WTC11 (cell line): ENCODE results near the gene RPL35A.

Experiments
- CBFB ChIP-seq: sonication (generic); formaldehyde crosslinking; IDR thresholded peaks from 2 replicates; pipeline ENCODE4 v1.8.1; 2022; ENCODE audit warnings: mild to moderate bottlenecking, low read depth, missing genetic modification reagents
- ESRRA ChIP-seq: sonication (generic); formaldehyde crosslinking; IDR thresholded peaks from 2 replicates; pipeline ENCODE4 v1.8.1; 2022; ENCODE audit warnings: mild to moderate bottlenecking, missing genetic modification reagents, borderline replicate concordance
- JUN ChIP-seq: sonication (generic); formaldehyde crosslinking; IDR thresholded peaks from 2 replicates; pipeline ENCODE4 v1.8.0; 2023; ENCODE audit warnings: mild to moderate bottlenecking, missing genetic modification reagents
- MXD4 ChIP-seq: fragments of 250-450 bp; sonication (Bioruptor Pico); IDR thresholded peaks from 2 replicates; pipeline ENCODE4 v1.8.0; 2021; ENCODE audit warnings: mild to moderate bottlenecking, moderate library complexity, borderline replicate concordance
- MYBL2 ChIP-seq: sonication (generic); formaldehyde crosslinking; IDR thresholded peaks from 2 replicates; pipeline ENCODE4 v1.8.1; 2023; ENCODE audit warnings: mild to moderate bottlenecking, moderate library complexity, missing genetic modification reagents
- NR2C2 ChIP-seq: sonication (generic); formaldehyde crosslinking; IDR thresholded peaks from 2 replicates; pipeline ENCODE4 v1.8.0; 2022; ENCODE audit warnings: mild to moderate bottlenecking, missing genetic modification reagents
- SOX15 ChIP-seq: fragments of 250-450 bp; sonication (Bioruptor Pico); IDR thresholded peaks from 2 replicates; pipeline ENCODE4 v1.9.0; 2021; ENCODE audit warnings: mild to moderate bottlenecking
- SP1 ChIP-seq: sonication (generic); formaldehyde crosslinking; conservative IDR thresholded peaks from 2 replicates; pipeline ENCODE4 v1.8.1; 2022; ENCODE audit warnings: missing genetic modification reagents
- STAT6 ChIP-seq: sonication (generic); formaldehyde crosslinking; conservative IDR thresholded peaks from 2 replicates; pipeline ENCODE4 v1.8.1; 2023; ENCODE audit warnings: mild to moderate bottlenecking, low read depth, missing genetic modification reagents, moderate library complexity
- TF ChIP-seq, protein P1 (sequence below): fragments of 200-600 bp; IDR thresholded peaks from 2 replicates; pipeline ENCODE4 v1.8.0; 2022; ENCODE audit warnings: antibody characterized with exemption
- TF ChIP-seq, protein P2 (sequence below): sonication (generic); formaldehyde crosslinking; IDR thresholded peaks from 2 replicates; pipeline ENCODE4 v1.8.1; 2022; ENCODE audit warnings: low read depth, mild to moderate bottlenecking, moderate library complexity, missing genetic modification reagents, borderline replicate concordance

GRCh38 chr3:197957790-197958133, 7.8 kb downstream of the RPL35A start:
- TF ChIP-seq MYBL2 (CRISPR knock-in tag) (no peak), ESRRA (CRISPR knock-in tag) (no peak), NR2C2 (CRISPR knock-in tag) (no peak), JUN (no peak), SP1 (no peak), STAT6 (CRISPR knock-in tag) (no peak), SOX15 (no peak), CBFB (CRISPR knock-in tag) (no peak), MXD4 (CRISPR knock-in tag) (no peak)
- TF ChIP-seq, protein P1, sequence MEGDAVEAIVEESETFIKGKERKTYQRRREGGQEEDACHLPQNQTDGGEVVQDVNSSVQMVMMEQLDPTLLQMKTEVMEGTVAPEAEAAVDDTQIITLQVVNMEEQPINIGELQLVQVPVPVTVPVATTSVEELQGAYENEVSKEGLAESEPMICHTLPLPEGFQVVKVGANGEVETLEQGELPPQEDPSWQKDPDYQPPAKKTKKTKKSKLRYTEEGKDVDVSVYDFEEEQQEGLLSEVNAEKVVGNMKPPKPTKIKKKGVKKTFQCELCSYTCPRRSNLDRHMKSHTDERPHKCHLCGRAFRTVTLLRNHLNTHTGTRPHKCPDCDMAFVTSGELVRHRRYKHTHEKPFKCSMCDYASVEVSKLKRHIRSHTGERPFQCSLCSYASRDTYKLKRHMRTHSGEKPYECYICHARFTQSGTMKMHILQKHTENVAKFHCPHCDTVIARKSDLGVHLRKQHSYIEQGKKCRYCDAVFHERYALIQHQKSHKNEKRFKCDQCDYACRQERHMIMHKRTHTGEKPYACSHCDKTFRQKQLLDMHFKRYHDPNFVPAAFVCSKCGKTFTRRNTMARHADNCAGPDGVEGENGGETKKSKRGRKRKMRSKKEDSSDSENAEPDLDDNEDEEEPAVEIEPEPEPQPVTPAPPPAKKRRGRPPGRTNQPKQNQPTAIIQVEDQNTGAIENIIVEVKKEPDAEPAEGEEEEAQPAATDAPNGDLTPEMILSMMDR = no peak
- TF ChIP-seq, protein P2, sequence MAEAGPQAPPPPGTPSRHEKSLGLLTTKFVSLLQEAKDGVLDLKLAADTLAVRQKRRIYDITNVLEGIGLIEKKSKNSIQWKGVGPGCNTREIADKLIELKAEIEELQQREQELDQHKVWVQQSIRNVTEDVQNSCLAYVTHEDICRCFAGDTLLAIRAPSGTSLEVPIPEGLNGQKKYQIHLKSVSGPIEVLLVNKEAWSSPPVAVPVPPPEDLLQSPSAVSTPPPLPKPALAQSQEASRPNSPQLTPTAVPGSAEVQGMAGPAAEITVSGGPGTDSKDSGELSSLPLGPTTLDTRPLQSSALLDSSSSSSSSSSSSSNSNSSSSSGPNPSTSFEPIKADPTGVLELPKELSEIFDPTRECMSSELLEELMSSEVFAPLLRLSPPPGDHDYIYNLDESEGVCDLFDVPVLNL (CRISPR knock-in tag) = no peak
